ENCODE measurements around the gene FAM131C. TPM values are rescaled to one million over a fixed set of nuclear protein-coding genes. Genes with fewer than 3 reads are reported as not detected.
"Not testable (repeated sequence)": the region's sequence is repeated elsewhere in the genome, so short reads cannot be mapped to it uniquely, and the experiment has no call there.

FAM131C gene
- total RNA-seq, 1 experiment from 2014 or later: 0.41 TPM

- TF ChIP-seq, protein P1, sequence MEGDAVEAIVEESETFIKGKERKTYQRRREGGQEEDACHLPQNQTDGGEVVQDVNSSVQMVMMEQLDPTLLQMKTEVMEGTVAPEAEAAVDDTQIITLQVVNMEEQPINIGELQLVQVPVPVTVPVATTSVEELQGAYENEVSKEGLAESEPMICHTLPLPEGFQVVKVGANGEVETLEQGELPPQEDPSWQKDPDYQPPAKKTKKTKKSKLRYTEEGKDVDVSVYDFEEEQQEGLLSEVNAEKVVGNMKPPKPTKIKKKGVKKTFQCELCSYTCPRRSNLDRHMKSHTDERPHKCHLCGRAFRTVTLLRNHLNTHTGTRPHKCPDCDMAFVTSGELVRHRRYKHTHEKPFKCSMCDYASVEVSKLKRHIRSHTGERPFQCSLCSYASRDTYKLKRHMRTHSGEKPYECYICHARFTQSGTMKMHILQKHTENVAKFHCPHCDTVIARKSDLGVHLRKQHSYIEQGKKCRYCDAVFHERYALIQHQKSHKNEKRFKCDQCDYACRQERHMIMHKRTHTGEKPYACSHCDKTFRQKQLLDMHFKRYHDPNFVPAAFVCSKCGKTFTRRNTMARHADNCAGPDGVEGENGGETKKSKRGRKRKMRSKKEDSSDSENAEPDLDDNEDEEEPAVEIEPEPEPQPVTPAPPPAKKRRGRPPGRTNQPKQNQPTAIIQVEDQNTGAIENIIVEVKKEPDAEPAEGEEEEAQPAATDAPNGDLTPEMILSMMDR (IDR thresholded peaks at IDR 0.05; ENCODE audit: insufficient read depth in 1 of 2, low read depth in 1 of 2, low read length in 1 of 2, severe bottlenecking in 1 of 2, unreplicated experiment in 1 of 2): no peak
- ChIA-PET CTCF (interaction anchor here (0.5 kb wide), 1 partner anchor 220 kb away, joined by 3 read pairs; no protein-coding TSS in a partner anchor), POLR2A (no interaction called here)
- DNase-seq: no peak
- Mint-ChIP-seq H3K4me3 (ENCODE audit: unreplicated experiment) (no peak overlapping the region), H3K27ac (ENCODE audit: unreplicated experiment) (no peak overlapping the region), H3K9me3 (ENCODE audit: unreplicated experiment) (no peaks in the 10 kb centered on the region), H3K27me3 (ENCODE audit: insufficient read depth, unreplicated experiment) (no peaks in the 10 kb centered on the region), H3K36me3 (ENCODE audit: insufficient read depth, unreplicated experiment) (no peaks in the 10 kb centered on the region), H3K4me1 (ENCODE audit: low read depth, unreplicated experiment) (no peaks in the 10 kb centered on the region)
- BruUV-seq (replicated peaks): no TSS peak
- intact Hi-C loops (cut with micrococcal nuclease; ENCODE audit: unreplicated experiment): no loop called here
- Histone ChIP-seq H3K4me3 (ENCODE audit: low read depth, low read length) (no peak overlapping the region), H3K36me3 (ENCODE audit: control insufficient read depth, insufficient read depth, low read length) (no peaks in the 10 kb centered on the region), H3K4me1 (no peaks in the 10 kb centered on the region), H3K27me3 (replicated peaks; ENCODE audit: control insufficient read depth, insufficient read depth, low read length) (no peaks in the 10 kb centered on the region), H3K9me3 (no peaks in the 10 kb centered on the region)
Measured at GRCh38 chr1:16053781-16054502, 19.5 kb downstream of the FAM131C start.

- H3K27ac Mint-ChIP-seq (ENCODE audit: unreplicated experiment); H3K4me3 ChIP-seq (ENCODE audit: low read depth, low read length); H3K36me3 ChIP-seq (ENCODE audit: control insufficient read depth, insufficient read depth, low read length); H3K4me1 Mint-ChIP-seq (ENCODE audit: low read depth, unreplicated experiment); H3K4me1 ChIP-seq; H3K27me3 Mint-ChIP-seq (ENCODE audit: insufficient read depth, unreplicated experiment); POLR2A ChIA-PET; BruUV-seq (replicated peaks); H3K9me3 Mint-ChIP-seq (ENCODE audit: unreplicated experiment); H3K9me3 ChIP-seq; H3K4me3 Mint-ChIP-seq (ENCODE audit: unreplicated experiment); CTCF ChIA-PET; DNase-seq; H3K36me3 Mint-ChIP-seq (ENCODE audit: insufficient read depth, unreplicated experiment); H3K27me3 ChIP-seq (replicated peaks; ENCODE audit: control insufficient read depth, insufficient read depth, low read length); intact Hi-C loops (cut with micrococcal nuclease; ENCODE audit: unreplicated experiment): not testable (repeated sequence)
Measured at GRCh38 chr1:16051949-16052348, 21.5 kb downstream of the FAM131C start.

GRCh38 chr1:16051039-16051438 is 22.4 kb downstream of the FAM131C start:
- DNase-seq: no peak
- intact Hi-C loops (cut with micrococcal nuclease; ENCODE audit: unreplicated experiment): no loop called here
- Histone ChIP-seq H3K27me3 (replicated peaks; ENCODE audit: control insufficient read depth, insufficient read depth, low read length) (no peaks in the 10 kb centered on the region), H3K4me3 (ENCODE audit: low read depth, low read length) (no peak overlapping the region), H3K4me1 (no peaks in the 10 kb centered on the region), H3K9me3 (no peaks in the 10 kb centered on the region), H3K36me3 (ENCODE audit: control insufficient read depth, insufficient read depth, low read length) (no peaks in the 10 kb centered on the region)
- Mint-ChIP-seq H3K9me3 (ENCODE audit: unreplicated experiment) (no peaks in the 10 kb centered on the region), H3K27me3 (ENCODE audit: insufficient read depth, unreplicated experiment) (no peaks in the 10 kb centered on the region), H3K27ac (ENCODE audit: unreplicated experiment) (no peak overlapping the region), H3K36me3 (ENCODE audit: insufficient read depth, unreplicated experiment) (no peaks in the 10 kb centered on the region), H3K4me1 (ENCODE audit: low read depth, unreplicated experiment) (no peaks in the 10 kb centered on the region), H3K4me3 (ENCODE audit: unreplicated experiment) (no peak overlapping the region)
- BruUV-seq (replicated peaks): no TSS peak
- TF ChIP-seq, protein P1 (IDR thresholded peaks at IDR 0.05; ENCODE audit: insufficient read depth in 1 of 2, low read depth in 1 of 2, low read length in 1 of 2, severe bottlenecking in 1 of 2, unreplicated experiment in 1 of 2): no peak
- POLR2A ChIA-PET: no interaction called here
- CTCF ChIA-PET: no interaction called here

Measured in Caco-2 (cell line).